B cell (primary cell): Measurements from ENCODE around the gene DIS3L2.

Experiments used
- EZH2 ChIP-seq: IDR thresholded peaks from 2 replicates; pipeline ENCODE4 v1.6.1; 2012; ENCODE audit warnings: borderline replicate concordance, low read depth, mild to moderate bottlenecking, moderate library complexity, low read length; ENCODE audit not compliant: insufficient read depth, poor library complexity, severe bottlenecking
- TF ChIP-seq, protein P1 (sequence below): fragments of 200-600 bp; IDR thresholded peaks from one replicate; pipeline ENCODE4 v1.8.0; 2022; ENCODE audit warnings: antibody characterized with exemption, mild to moderate bottlenecking

DNA sequence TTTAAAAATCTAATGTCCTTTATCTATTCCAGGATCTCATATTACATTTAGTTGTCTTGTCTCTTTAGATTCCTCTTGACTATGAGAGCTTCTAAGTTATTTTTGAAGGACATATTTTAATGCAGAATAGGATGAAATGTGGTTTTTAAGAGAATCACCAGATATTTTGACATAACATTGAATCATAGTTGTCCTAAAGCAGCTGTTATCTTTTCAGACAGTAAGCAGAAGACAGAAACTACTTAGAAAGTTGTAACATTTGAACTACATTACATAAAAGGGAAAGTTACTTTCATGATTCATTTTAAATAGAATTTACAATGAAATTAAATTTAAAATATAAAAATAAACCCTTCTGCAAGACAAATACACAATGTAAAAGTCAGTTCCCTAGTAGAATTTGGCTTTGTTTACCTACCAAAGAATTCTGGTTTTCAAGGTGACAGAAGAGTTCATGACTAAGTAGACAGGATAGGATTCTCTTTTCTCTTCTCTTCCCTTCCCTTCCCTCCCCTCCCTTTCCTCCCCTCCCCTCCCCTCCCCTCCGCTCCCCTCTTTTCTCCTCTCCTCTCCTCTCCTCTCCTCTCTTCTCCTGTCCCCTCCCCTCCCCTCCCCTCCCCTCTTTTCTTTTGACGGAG lies 186.0 kb downstream of the DIS3L2 start:
- TF ChIP-seq, protein P1, sequence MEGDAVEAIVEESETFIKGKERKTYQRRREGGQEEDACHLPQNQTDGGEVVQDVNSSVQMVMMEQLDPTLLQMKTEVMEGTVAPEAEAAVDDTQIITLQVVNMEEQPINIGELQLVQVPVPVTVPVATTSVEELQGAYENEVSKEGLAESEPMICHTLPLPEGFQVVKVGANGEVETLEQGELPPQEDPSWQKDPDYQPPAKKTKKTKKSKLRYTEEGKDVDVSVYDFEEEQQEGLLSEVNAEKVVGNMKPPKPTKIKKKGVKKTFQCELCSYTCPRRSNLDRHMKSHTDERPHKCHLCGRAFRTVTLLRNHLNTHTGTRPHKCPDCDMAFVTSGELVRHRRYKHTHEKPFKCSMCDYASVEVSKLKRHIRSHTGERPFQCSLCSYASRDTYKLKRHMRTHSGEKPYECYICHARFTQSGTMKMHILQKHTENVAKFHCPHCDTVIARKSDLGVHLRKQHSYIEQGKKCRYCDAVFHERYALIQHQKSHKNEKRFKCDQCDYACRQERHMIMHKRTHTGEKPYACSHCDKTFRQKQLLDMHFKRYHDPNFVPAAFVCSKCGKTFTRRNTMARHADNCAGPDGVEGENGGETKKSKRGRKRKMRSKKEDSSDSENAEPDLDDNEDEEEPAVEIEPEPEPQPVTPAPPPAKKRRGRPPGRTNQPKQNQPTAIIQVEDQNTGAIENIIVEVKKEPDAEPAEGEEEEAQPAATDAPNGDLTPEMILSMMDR: no peak
- no peak for TF ChIP-seq EZH2
